H1 (cell line): ENCODE results near the gene GABPB2. TPM values are rescaled to one million over a fixed set of nuclear protein-coding genes. Genes with fewer than 3 reads are reported as not detected.

ENCODE experiments used
- CTCF ChIA-PET: fragments of 300-600 bp; sonication (Branson Sonifier 250); formaldehyde crosslinking; loops from one replicate; lab custom pipeline; 2021; ENCODE audit not compliant: partially characterized antibody; lab: Charles Lee
- POLR2A ChIA-PET: fragments of 300-600 bp; sonication (Branson Sonifier 250); formaldehyde crosslinking; loops from one replicate; lab custom pipeline; 2021; ENCODE audit warnings: inconsistent platforms; ENCODE audit not compliant: partially characterized antibody; lab: Charles Lee
- DNase-seq, 2 experiments: peaks; one replicate each; pipeline versions ENCODE4 v3.0.0 to v3.0.0-alpha.2; 2010 to 2022; ENCODE audit warnings: low spot score in 2 of 2, low read depth in 1 of 2, mixed read lengths in 1 of 2
- FAIRE-seq: peaks from 2 replicates; lab custom pipeline; 2011; peaks lifted over from hg19 to GRCh38; lab: Jason Lieb, UNC
- H2AFZ ChIP-seq: 2 replicates; pipeline ENCODE4 v1.8.1; 2012; ENCODE audit warnings: low read length, inconsistent platforms
- H2AK5ac ChIP-seq: 2 replicates; pipeline ENCODE4 v1.6.1; 2013; ENCODE audit warnings: low read depth, low read length
- H2BK120ac ChIP-seq: replicated peaks from 2 replicates; pipeline ENCODE3; 2013; ENCODE audit warnings: low read depth, low read length, inconsistent platforms
- H2BK12ac ChIP-seq: 2 replicates; pipeline ENCODE4 v1.6.1; 2013; ENCODE audit warnings: low read depth, low read length
- H2BK15ac ChIP-seq: 2 replicates; pipeline ENCODE4 v1.6.1; 2013; ENCODE audit warnings: low read length
- H2BK20ac ChIP-seq: 2 replicates; pipeline ENCODE4 v1.6.1; 2013; ENCODE audit warnings: low read length
- H2BK5ac ChIP-seq: 2 replicates; pipeline ENCODE4 v1.6.1; 2013; ENCODE audit warnings: low read depth, low read length
- H3K14ac ChIP-seq: 2 replicates; pipeline ENCODE4 v1.6.1; 2013; ENCODE audit warnings: inconsistent platforms; ENCODE audit not compliant: insufficient read length
- H3K18ac ChIP-seq: 2 replicates; pipeline ENCODE4 v1.6.1; 2013; ENCODE audit warnings: low read length; ENCODE audit errors: extremely low read depth
- H3K23ac ChIP-seq: 2 replicates; pipeline ENCODE4 v1.6.1; 2013; ENCODE audit warnings: inconsistent platforms; ENCODE audit not compliant: insufficient read length
- H3K23me2 ChIP-seq: 2 replicates; pipeline ENCODE4 v1.6.1; 2013; ENCODE audit warnings: low read depth, low read length
- H3K27ac ChIP-seq: 2 replicates; pipeline ENCODE4 v1.6.1; 2011; ENCODE audit warnings: low read depth, low read length, inconsistent platforms
- H3K27me3 ChIP-seq, 4 experiments: replicated peaks in 1 of 4; 1 replicate in 1 of 4; 2 replicates in 3 of 4; pipeline versions ENCODE4 v1.6.1 to v1.8.1; 2011 to 2013; ENCODE audit warnings: low read length in 3 of 4, mild to moderate bottlenecking in 3 of 4, inconsistent platforms in 2 of 4, mixed read lengths in 2 of 4, moderate library complexity in 1 of 4; ENCODE audit not compliant: control insufficient read depth in 3 of 4, insufficient read depth in 3 of 4; ENCODE audit errors: extremely low read depth in 1 of 4
- H3K36me3 ChIP-seq, 4 experiments: 2 replicates each; pipeline versions ENCODE4 v1.6.1 to v1.8.1; 2011 to 2013; ENCODE audit warnings: mild to moderate bottlenecking in 4 of 4, low read length in 3 of 4, moderate library complexity in 2 of 4, control low read depth in 1 of 4, inconsistent platforms in 1 of 4; ENCODE audit not compliant: insufficient read depth in 4 of 4, control insufficient read depth in 2 of 4
- H3K4ac ChIP-seq: replicated peaks from 2 replicates; pipeline ENCODE3; 2013; ENCODE audit warnings: low read length, low read depth, mixed read lengths, inconsistent platforms; ENCODE audit not compliant: insufficient read length
- H3K4me1 ChIP-seq, 4 experiments: replicated peaks in 1 of 4; 1 replicate in 1 of 4; 2 replicates in 3 of 4; pipeline versions ENCODE4 v1.6.1 to v1.8.1; 2011 to 2013; ENCODE audit warnings: low read length in 3 of 4, inconsistent platforms in 2 of 4, mixed read lengths in 1 of 4; ENCODE audit not compliant: insufficient read depth in 4 of 4, control insufficient read depth in 3 of 4
- H3K4me2 ChIP-seq, 2 experiments: 2 replicates each; pipeline versions ENCODE4 v1.6.1 to v1.8.1; 2011 to 2013; ENCODE audit warnings: low read depth in 2 of 2, low read length in 2 of 2, control low read depth in 1 of 2, inconsistent platforms in 1 of 2, mild to moderate bottlenecking in 1 of 2; ENCODE audit not compliant: insufficient read depth in 1 of 2
- H3K4me3 ChIP-seq, 4 experiments: fragments of 200-600, 300-600 bp in 1 of 4; sonication (generic), shearing (Covaris generic), sonication (Bioruptor Twin) in 1 of 4; 2 replicates each; pipeline versions ENCODE4 v1.5.1 to v1.8.1; 2011 to 2016; ENCODE audit warnings: low read length in 4 of 4, low read depth in 3 of 4, control low read depth in 2 of 4, inconsistent platforms in 2 of 4, mild to moderate bottlenecking in 2 of 4, mixed read lengths in 1 of 4, moderate library complexity in 1 of 4; ENCODE audit not compliant: insufficient read depth in 2 of 4; ENCODE audit errors: extremely low read depth in 1 of 4
- H3K56ac ChIP-seq: replicated peaks from 2 replicates; pipeline ENCODE3; 2013; ENCODE audit warnings: low read depth, mild to moderate bottlenecking, mixed read lengths, low read length, inconsistent platforms; ENCODE audit not compliant: insufficient read length
- H3K79me1 ChIP-seq: 2 replicates; pipeline ENCODE4 v1.6.1; 2013; ENCODE audit warnings: low read depth, low read length, control low read depth
- H3K79me2 ChIP-seq, 2 experiments: 2 replicates each; pipeline versions ENCODE4 v1.6.1 to v1.8.1; 2012 to 2013; ENCODE audit warnings: low read length in 2 of 2, mild to moderate bottlenecking in 2 of 2, inconsistent platforms in 1 of 2; ENCODE audit not compliant: insufficient read depth in 2 of 2, control insufficient read depth in 1 of 2
- H3K9ac ChIP-seq, 4 experiments: replicated peaks in 1 of 4; 1 replicate in 1 of 4; 2 replicates in 3 of 4; pipeline versions ENCODE4 v1.6.1 to v1.8.1; 2011 to 2013; ENCODE audit warnings: low read depth in 3 of 4, low read length in 3 of 4, control low read depth in 2 of 4, mild to moderate bottlenecking in 2 of 4, moderate library complexity in 2 of 4, inconsistent platforms in 1 of 4; ENCODE audit errors: extremely low read depth in 1 of 4
- H3K9me3 ChIP-seq, 2 experiments: 2 replicates each; pipeline versions ENCODE4 v1.6.1 to v1.8.1; 2012 to 2013; ENCODE audit warnings: mild to moderate bottlenecking in 2 of 2, moderate library complexity in 2 of 2, control low read depth in 1 of 2, inconsistent platforms in 1 of 2, low read depth in 1 of 2, low read length in 1 of 2, mixed read lengths in 1 of 2; ENCODE audit not compliant: insufficient read depth in 2 of 2
- H4K20me1 ChIP-seq, 2 experiments: replicated peaks in 1 of 2; 2 replicates each; pipeline versions ENCODE3 to v1.8.1; 2011 to 2013; ENCODE audit warnings: inconsistent platforms in 2 of 2, low read length in 2 of 2, mild to moderate bottlenecking in 1 of 2; ENCODE audit not compliant: insufficient read depth in 2 of 2, control insufficient read depth in 1 of 2
- H4K5ac ChIP-seq: 2 replicates; pipeline ENCODE4 v1.6.1; 2013; ENCODE audit warnings: low read length, low read depth, mixed read lengths, inconsistent platforms; ENCODE audit not compliant: insufficient read length
- H4K8ac ChIP-seq: 2 replicates; pipeline ENCODE4 v1.8.0; 2013; ENCODE audit warnings: mild to moderate bottlenecking, moderate library complexity, low read length, inconsistent platforms; ENCODE audit not compliant: insufficient read depth; ENCODE audit errors: extremely low read depth
- H4K91ac ChIP-seq: replicated peaks from 2 replicates; pipeline ENCODE3; 2013; ENCODE audit warnings: low read length, mixed read lengths, inconsistent platforms; ENCODE audit not compliant: insufficient read length
- BACH1 ChIP-seq: IDR thresholded peaks from 2 replicates; pipeline ENCODE4 v1.6.1; 2012; ENCODE audit warnings: low read length, improper control_type of control experiment
- CHD2 ChIP-seq: IDR thresholded peaks from 2 replicates; pipeline ENCODE4 v1.6.1; 2012; ENCODE audit warnings: low read length, improper control_type of control experiment
- EGR1 ChIP-seq: IDR thresholded peaks from 2 replicates; pipeline ENCODE4 v1.6.1; 2011; ENCODE audit warnings: low read depth, low read length, borderline replicate concordance
- EP300 ChIP-seq, 2 experiments: IDR thresholded peaks; 1 replicate in 1 of 2; 2 replicates in 1 of 2; pipeline ENCODE4 v1.6.1; 2011 to 2012; ENCODE audit warnings: low read depth in 2 of 2, low read length in 2 of 2, mild to moderate bottlenecking in 2 of 2, borderline replicate concordance in 1 of 2, inconsistent platforms in 1 of 2, moderate library complexity in 1 of 2
- FOSL1 ChIP-seq: IDR thresholded peaks from 2 replicates; pipeline ENCODE4 v1.6.1; 2011; ENCODE audit warnings: mild to moderate bottlenecking, low read depth, low read length, moderate library complexity; ENCODE audit not compliant: insufficient read depth
- NRF1 ChIP-seq: IDR thresholded peaks from 2 replicates; pipeline ENCODE4 v1.6.1; 2011; ENCODE audit warnings: mild to moderate bottlenecking, low read depth, low read length, improper control_type of control experiment
- RAD21 ChIP-seq, 2 experiments: IDR thresholded peaks in 1 of 2; conservative IDR thresholded peaks in 1 of 2; 2 replicates each; pipeline ENCODE4 v1.6.1; 2011; ENCODE audit warnings: low read depth in 2 of 2, low read length in 2 of 2, improper control_type of control experiment in 1 of 2, inconsistent platforms in 1 of 2, mild to moderate bottlenecking in 1 of 2, moderate library complexity in 1 of 2
- RBBP5 ChIP-seq: IDR thresholded peaks from 2 replicates; pipeline ENCODE4 v1.7.1; 2012; ENCODE audit warnings: low read depth, mild to moderate bottlenecking, inconsistent platforms, low read length, moderate library complexity, borderline replicate concordance
- RFX5 ChIP-seq: IDR thresholded peaks from 2 replicates; pipeline ENCODE4 v1.6.1; 2011; ENCODE audit warnings: low read depth, low read length, improper control_type of control experiment, borderline replicate concordance
- RNF2 ChIP-seq: fragments of 200-900, 300-1000 bp; sonication (generic); IDR thresholded peaks from 2 replicates; pipeline ENCODE4 v1.7.1; 2016; ENCODE audit warnings: borderline replicate concordance, low read depth, mild to moderate bottlenecking, antibody characterized with exemption, low read length; ENCODE audit not compliant: poor library complexity, severe bottlenecking; ENCODE audit errors: missing control alignments
- RXRA ChIP-seq: IDR thresholded peaks from 2 replicates; pipeline ENCODE4 v1.6.1; 2011; ENCODE audit warnings: low read depth, mild to moderate bottlenecking, low read length, moderate library complexity; ENCODE audit not compliant: insufficient read depth
- SIX5 ChIP-seq: IDR thresholded peaks from 2 replicates; pipeline ENCODE4 v1.6.1; 2011; ENCODE audit warnings: mild to moderate bottlenecking, low read depth, low read length
- SRF ChIP-seq: IDR thresholded peaks from 2 replicates; pipeline ENCODE4 v1.6.1; 2011; ENCODE audit warnings: mild to moderate bottlenecking, low read depth, low read length, moderate library complexity
- TAF7 ChIP-seq: optimal IDR thresholded peaks from 2 replicates; pipeline ENCODE3; 2011; ENCODE audit warnings: low read depth, mild to moderate bottlenecking, inconsistent platforms, low read length, moderate library complexity, borderline replicate concordance
- WGBS, 2 experiments: shearing (Covaris generic) in 1 of 2; methylation state at CpG; one replicate each; pipeline versions ENCODE4 v1.1.6 to v1.1.7; 2013 to 2015; ENCODE audit warnings: low lambda C conversion rate in 2 of 2, mixed read lengths in 2 of 2, inconsistent platforms in 1 of 2, low coverage in 1 of 2, missing lambda C conversion rate in 1 of 2; ENCODE audit not compliant: insufficient replicate concordance in 2 of 2, insufficient coverage in 1 of 2, insufficient read length in 1 of 2; ENCODE audit errors: extremely low coverage in 1 of 2, missing lambda C conversion rate in 1 of 2; 5-methylcytosine and 5-hydroxymethylcytosine counted together
- polyA plus RNA-seq, 7 experiments: library from polyadenylated mRNA; depleted of rRNA in 3 of 7; stranded (reverse) in 5 of 7; unstranded in 2 of 7; fragments of >200 nt in 5 of 7; fragments of 200-250 nt in 2 of 7; gene quantifications; 1 replicate in 5 of 7; 2 replicates in 1 of 7; 4 replicates in 1 of 7; pipeline versions ENCODE4 v1.2.1 to v1.2.3, GENCODE V29; 2011 to 2013; ENCODE audit warnings: missing spikeins in 2 of 7, mixed read lengths in 2 of 7
- total RNA-seq: library from RNA; stranded (reverse); fragmentation: NEBNext Ultra II Directional; extraction: Animal tissue kit (Norgen Biotek cat#: 25700); gene quantifications from 2 replicates; pipeline ENCODE4 v1.2.1, GENCODE V29; 2021

Gene GABPB2
- total and polyA plus RNA-seq, 2 of the 8 experiments (the other 6 are each of a cell fraction or from before 2014, with no cell fraction given) = 1.8 to 2.4 TPM

- H2BK5ac ChIP-seq = no peak overlapping the region
- H3K4me3 ChIP-seq = no peak overlapping the region
- no peak for DNase-seq
- H4K20me1 ChIP-seq = no peaks in the 10 kb centered on the region
- FAIRE-seq = no peak
- no peak overlapping the region for H2AK5ac ChIP-seq
- H3K36me3 ChIP-seq = no peaks in the 10 kb centered on the region
- H3K18ac ChIP-seq = no peak overlapping the region
- no peak overlapping the region for H3K23ac ChIP-seq
- no peaks in the 10 kb centered on the region for H3K27me3 ChIP-seq
- no peak overlapping the region for H3K4me2 ChIP-seq
- no peak overlapping the region for H3K14ac ChIP-seq
- no peak overlapping the region for H3K27ac ChIP-seq
- H3K9me3 ChIP-seq = no peaks in the 10 kb centered on the region
- 95% methylated on average over 5 of the region's 5 CpGs; no CpG with 5 or more reads in 1 of the 2 experiments for WGBS, 2 experiments
- H2BK15ac ChIP-seq = no peak overlapping the region
- POLR2A ChIA-PET = interaction anchor here (1.0 kb wide), 1 partner anchor 17 kb away, joined by 6 read pairs; no protein-coding TSS in a partner anchor
- no peak overlapping the region for H2BK20ac ChIP-seq
- no peak overlapping the region for H2BK12ac ChIP-seq
- no peaks in the 10 kb centered on the region for H3K23me2 ChIP-seq
- no peaks in the 10 kb centered on the region for H3K79me1 ChIP-seq
- H4K8ac ChIP-seq = no peak overlapping the region
- no peak overlapping the region for H3K56ac ChIP-seq
- no peak overlapping the region for H3K9ac ChIP-seq
- no peak overlapping the region for H2AFZ ChIP-seq
- H2BK120ac ChIP-seq = no peak overlapping the region
- H4K5ac ChIP-seq = no peak overlapping the region
- no peak overlapping the region for H4K91ac ChIP-seq
- H3K79me2 ChIP-seq = no peaks in the 10 kb centered on the region
- no peak overlapping the region for H3K4ac ChIP-seq
- CTCF ChIA-PET = interaction anchor here (0.6 to 7.3 kb wide), 5 partner anchors 13 to 621 kb away, joined by 3 to 64 read pairs (median 5); partner anchors contain the start of gene TNFAIP8L2
- H3K4me1 ChIP-seq = no peaks in the 10 kb centered on the region
- TF ChIP-seq CHD2 = no peak
- no peak for TF ChIP-seq EP300 (IDR thresholded peaks at IDR 0.05; ENCODE audit: borderline replicate concordance in 1 of 2, low read depth in 2 of 2, low read length in 2 of 2)
- no peak for TF ChIP-seq RAD21 (IDR thresholded peaks at IDR 0.05 in 1 of 2, conservative IDR thresholded peaks at IDR 0.05 in 1 of 2; ENCODE audit: low read depth in 2 of 2, low read length in 2 of 2)
- TF ChIP-seq RNF2 = no peak
- no peak for TF ChIP-seq EGR1
- TF ChIP-seq NRF1 = no peak
- TF ChIP-seq BACH1 = no peak
- TF ChIP-seq RBBP5 = no peak
- no peak for TF ChIP-seq SRF
- no peak for TF ChIP-seq RFX5
- no peak for TF ChIP-seq FOSL1
- no peak for TF ChIP-seq TAF7
- no peak for TF ChIP-seq RXRA
- TF ChIP-seq SIX5 = no peak
Observed at GRCh38 chr1:151113877-151114276, 43.3 kb downstream of the GABPB2 start.
